NCI-H1092 treated with DMSO at 0.1 percent for 48 hours (cell line): ENCODE measurements around the gene TMEM240.
"Not testable (repeated sequence)": the region's sequence is repeated elsewhere in the genome, so short reads cannot be mapped to it uniquely, and the experiment has no call there.

Experiments
- DNase-seq: peaks from one replicate; lab custom pipeline; 2025; lab: John Stamatoyannopoulos, UW

TMEM240 gene

GRCh38 chr1:1494311-1494710, 46.1 kb downstream of the TMEM240 start:
- DNase-seq: not testable (repeated sequence)

GRCh38 chr1:1491601-1492000, 48.8 kb downstream of the TMEM240 start:
- DNase-seq: no peak

DNA sequence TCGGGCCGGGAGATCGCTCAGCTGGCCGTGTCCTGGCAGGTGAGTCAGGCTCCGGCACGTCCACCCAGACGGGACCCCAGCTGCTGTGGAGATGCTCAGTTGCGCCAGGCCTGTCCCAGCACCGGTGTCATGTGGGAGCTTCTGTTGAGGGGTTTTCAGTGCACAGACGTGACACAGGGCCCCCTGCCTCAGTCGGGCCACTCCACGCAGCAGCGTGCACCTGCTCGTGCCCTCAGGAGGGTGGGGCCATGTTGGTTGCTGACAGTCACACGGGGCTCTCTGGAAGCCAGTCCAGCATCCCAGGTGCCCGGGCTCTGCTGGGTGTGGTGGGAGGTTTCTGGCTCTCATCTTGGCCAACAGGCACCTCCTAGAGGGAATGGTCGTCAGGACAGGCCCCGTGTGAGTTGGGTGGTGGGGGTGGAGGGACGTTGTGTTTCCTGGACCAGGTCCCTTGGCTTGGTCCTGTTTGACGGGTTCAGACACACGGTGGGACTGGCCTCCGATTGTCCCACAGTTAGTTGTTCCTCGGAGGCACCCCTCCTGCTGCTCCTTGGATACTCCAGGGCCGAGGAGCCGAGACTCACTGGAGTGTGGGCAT, 49.7 kb downstream of the TMEM240 start:
- DNase-seq: no peak

- DNase-seq: no peak
Observed at GRCh38 chr1:1489861-1490260, 50.6 kb downstream of the TMEM240 start.

DNA sequence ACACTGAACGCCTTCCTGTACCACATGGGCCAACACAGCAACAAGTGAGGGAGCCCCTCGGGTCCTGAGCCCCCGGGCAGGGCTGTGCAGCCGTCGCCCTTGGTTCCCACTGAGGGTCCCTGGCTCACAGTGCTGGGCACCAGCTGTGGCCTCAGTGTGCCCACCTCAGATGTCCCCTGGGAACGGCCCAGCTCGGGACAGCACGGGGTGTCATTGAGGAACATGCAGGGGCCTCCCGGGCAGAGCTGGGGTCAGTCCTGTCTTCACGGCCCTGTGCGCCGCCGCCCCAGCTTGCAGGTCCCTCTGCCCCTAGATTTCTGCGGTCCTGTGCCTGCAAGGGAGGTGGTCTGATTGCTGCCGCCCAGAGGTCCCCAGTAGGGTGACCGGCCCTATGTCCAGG, 51.2 kb downstream of the TMEM240 start:
- DNase-seq: no peak

GRCh38 chr1:1487701-1488100, 52.7 kb downstream of the TMEM240 start:
- no peak for DNase-seq

GRCh38 chr1:1485755-1486317, 54.6 kb downstream of the TMEM240 start:
- DNase-seq: not testable (repeated sequence)

DNA sequence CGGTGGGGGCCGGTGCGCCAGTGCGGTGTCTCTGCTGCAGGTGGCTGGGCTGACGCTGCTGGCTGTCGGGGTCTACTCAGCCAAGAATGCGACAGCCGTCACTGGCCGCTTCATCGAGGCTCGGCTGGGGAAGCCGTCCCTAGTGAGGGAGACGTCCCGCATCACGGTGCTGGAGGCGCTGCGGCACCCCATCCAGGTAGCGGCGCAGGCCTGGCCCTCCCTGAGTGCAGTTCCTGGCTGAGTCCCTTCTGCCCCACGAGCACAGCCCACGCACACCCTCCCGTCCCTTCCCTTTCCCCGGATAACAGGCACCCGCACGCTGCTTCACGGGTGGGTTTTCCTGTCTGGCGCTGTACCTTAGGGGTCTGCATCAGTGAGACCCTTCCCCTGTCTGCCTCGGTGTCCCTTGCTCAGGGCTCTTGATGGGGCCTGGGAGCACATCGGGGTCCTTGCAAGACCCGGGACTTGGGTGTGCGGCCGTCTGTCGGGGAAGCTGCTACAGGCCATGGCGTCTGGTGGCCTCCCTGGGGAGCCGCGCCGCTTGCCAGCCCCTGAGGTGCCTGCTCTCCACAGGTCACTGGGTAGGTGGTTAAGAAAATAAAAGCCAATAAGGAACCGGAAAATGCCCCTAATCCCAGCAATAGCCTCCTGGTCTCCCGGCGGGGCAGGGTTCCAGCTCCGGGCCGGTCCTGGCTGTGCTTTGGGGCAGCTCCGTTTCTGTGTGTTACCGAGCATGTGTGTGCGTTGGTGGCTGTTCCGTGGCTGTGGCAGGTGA, 55.3 kb downstream of the TMEM240 start:
- DNase-seq: not testable (repeated sequence)
